Stimulated activated CD8-positive, alpha-beta memory T cell treated with anti-CD3 and anti-CD28 coated beads, Interleukin-7, amount 100 ng/mL, for 1 hour (primary cell): ENCODE results near the gene TRIM56.
"Not testable (repeated sequence)": the region's sequence is repeated elsewhere in the genome, so short reads cannot be mapped to it uniquely, and the experiment has no call there.

ENCODE experiments used
- DNase-seq, 2 donors: peaks; one replicate each; pipeline ENCODE4 v3.0.0-alpha.2; 2020; ENCODE audit warnings: low read depth in 2 of 2

Gene TRIM56

DNA sequence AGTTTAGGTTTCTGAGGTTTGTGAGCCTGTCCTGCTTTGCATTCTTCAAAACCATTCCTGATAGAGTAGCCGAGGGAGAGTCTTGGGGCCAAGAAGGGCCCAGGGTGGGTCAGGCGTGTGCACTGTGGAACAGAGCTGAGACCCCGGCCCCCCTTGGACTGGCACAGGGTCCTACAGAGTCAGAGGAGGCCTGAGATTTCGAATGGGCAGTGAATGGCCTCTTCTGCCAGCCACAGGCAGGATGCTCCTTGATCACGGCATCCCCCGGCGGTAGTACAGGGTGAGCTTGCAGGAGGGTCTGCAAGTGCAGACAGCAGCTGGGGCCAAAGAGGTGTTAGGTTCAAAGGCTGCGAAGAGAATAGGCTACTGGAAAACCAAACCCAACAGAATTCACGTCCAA is 4.6 kb downstream of the TRIM56 start:
- no peak for DNase-seq

DNA sequence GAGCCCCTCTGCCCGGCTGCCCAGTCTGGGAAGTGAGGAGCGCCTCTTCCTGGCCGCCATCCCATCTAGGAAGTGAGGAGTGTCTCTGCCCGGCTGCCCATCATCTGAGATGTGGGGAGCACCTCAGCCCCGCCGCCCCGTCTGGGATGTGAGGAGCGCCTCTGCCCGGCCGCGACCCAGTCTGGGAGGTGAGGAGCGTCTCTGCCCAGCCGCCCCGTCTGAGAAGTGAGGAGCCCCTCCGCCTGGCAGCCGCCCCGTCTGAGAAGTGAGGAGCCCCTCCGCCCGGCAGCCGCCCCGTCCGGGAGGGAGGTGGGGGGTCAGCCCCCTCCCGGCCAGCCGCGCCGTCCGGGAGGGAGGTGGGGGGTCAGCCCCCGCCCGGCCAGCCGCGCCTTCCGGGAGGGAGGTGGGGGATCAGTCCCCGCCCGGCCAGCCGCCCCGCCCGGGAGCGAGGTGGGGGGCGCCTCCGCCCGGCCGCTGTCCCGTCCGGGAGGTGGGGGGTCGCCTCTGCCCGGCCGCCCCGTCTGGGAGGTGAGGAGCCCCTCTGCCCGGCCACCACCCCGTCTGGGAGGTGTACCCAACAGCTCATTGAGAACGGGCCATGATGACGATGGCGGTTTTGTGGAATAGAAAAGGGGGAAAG is 7.1 kb downstream of the TRIM56 start:
- not testable (repeated sequence) for DNase-seq

DNA sequence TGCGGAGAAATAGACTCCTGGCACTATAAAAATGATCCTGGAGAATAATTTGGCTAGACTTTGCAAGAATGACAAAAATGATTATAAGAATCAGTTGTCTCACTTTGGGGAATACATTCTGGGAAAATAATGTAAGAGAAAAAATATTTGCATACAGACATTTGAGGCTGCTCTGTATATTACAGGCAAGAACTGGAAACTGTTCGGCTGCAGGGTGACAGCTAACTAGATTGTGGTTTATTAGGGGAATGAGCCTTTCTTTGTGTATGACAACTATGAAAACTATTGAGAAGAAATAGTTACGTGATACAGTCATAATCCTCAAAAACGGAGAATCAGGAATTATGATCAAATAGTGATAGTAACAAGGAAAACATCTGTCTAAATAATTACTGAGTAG is 8.6 kb downstream of the TRIM56 start:
- no peak for DNase-seq

DNA sequence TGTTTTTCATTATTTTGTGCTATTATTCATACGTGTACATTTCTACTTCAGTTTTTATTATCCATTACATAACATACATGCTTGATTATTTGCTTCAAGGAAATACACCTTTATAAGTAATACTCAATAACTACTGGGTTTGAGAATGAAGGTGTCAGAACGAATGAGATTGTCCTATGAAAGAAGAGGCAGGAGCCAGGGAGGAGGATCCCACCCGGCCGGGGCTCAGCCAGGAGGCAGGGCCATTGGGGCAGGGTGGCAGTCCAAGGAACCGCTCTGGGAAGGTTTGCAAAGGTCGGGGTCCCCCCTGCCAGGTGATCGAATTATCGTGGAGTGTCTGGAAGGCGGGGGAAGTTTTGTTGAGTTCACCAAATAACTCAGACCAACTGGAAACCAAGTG is 9.1 kb downstream of the TRIM56 start:
- no peak for DNase-seq

DNA sequence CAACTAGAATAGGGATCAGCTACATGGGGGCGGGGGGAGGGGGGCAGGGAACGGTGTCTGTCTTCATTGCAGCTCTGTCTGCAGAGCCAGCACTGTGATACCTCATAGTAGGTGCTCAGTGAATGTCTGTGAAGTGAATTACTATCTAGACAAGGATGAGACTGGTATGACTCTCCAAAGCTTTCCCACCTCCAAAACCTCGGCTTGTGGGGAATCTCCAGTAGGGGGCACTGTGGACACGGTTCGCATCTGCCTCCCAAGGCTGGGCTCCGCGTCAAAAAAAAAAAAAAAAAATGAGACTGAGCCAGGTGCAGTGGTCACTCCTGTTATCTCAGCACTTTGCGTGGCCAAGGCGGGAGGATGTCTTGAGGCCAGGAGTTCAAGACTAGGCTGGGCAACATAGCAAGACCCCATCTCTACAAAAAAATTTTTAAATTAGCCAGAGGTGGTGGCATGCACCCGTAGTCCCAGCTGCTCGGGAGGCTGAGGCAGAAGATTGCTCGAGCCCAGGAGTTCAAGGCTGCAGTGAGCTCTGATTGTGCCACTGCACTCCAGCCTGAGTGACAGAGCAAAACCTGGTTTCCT is 9.6 kb downstream of the TRIM56 start:
- no peak for DNase-seq

DNA sequence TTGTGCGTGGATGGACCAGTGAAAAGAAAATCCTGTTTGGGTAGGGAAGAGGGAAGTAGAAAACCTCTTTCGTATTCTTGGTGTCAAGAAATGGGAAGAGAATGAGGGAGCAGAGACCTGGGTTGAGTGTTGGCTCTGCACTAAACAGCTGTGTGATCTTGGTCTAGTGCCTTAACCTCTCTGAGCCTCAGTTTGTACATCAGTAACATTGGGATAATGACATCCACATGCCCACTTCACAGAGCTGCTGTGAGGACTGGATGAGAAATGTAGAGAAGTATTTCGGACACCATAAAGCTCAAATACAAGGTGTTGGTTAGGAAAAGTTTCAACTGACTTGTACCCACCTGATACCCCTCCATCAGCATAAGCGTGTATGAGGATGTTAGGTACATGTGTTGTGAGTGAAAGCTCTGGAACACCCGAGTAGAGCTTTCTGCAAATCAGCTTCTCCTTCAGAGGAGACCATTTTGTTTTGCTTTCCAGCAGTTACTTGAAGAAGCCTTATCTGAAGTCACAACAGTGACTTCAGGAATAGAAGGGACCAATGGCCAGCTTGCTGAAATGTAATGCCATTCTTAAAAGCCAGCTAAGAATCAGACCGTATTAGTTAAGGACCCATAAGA is 11.2 kb downstream of the TRIM56 start:
- no peak for DNase-seq

DNA sequence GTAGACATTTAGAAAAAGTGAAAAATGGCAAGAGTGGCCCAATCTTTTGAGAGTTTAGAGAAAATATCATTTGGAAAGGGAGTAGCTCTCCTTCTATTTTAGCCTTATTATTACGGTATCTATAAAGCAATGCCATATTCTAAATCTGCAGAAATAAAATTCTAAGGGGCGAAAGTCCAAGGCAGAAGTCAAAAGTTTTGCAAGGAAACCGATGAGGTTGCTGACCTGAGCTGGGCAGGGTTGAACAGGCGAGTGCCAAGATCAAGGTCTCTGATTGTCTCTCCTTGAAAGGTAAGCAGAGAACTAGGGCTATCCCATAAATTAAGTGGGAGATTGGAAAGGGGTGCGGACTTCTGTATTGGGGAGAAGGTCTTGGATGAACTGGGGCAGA is 11.7 kb downstream of the TRIM56 start:
- DNase-seq: no peak

DNA sequence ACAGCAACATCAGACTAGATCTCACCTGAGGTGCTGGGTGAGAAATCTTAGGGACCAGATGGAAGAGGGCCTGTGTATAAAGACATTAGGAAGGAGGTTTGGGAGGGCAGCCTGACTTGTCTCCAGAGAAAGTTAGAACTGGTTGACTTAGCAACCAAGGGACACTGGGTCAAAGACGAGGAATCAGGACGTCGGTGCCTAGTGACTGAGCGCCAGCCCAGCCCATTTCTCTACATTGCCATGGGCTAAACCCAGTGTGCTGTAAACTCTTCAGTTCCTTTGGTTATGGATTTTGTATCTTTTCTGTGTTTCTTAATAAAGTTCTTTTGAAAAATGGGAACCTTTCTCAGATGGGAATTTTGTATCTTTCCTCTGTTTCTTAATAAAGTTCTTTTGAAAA is 12.3 kb downstream of the TRIM56 start:
- no peak for DNase-seq

DNA sequence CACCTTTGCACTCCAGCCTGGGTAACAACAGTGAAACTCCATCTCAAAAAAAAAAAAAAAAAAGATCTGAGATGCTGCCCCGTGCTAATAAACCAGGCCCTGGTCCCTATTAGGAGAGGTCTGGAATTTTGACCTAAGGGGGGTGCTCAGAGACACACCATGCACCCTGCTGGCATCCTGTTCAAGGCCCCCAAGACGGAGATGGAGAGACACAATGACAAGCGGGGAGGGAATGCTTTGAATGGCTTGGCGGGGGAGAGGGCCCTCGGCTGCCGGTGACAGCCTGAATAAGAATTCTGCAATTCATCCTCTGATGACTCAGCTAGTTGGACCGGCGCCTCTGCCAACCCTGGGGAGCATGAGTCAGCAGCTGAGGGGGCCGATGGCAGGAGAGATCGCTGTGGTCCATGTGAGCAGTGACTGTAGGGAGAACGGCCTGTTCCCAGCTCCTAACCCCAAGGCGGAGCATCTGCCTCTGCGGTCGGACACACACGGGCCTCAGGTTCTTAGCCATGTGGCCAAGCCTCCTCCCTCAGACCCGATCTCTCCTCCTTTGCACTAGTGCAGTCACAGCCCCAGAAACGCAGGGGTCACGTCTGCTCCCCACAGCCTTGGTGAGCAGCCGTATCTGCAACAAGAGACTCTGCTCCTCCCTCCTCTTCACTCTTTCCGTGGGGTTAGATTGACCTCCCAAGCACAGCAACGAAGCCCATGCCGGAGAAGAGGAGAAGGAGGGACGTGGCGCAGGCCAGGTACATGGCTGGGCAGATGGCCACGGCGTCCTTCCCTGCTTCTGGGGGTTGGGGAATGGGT is 14.9 kb downstream of the TRIM56 start:
- DNase-seq: no peak

DNA sequence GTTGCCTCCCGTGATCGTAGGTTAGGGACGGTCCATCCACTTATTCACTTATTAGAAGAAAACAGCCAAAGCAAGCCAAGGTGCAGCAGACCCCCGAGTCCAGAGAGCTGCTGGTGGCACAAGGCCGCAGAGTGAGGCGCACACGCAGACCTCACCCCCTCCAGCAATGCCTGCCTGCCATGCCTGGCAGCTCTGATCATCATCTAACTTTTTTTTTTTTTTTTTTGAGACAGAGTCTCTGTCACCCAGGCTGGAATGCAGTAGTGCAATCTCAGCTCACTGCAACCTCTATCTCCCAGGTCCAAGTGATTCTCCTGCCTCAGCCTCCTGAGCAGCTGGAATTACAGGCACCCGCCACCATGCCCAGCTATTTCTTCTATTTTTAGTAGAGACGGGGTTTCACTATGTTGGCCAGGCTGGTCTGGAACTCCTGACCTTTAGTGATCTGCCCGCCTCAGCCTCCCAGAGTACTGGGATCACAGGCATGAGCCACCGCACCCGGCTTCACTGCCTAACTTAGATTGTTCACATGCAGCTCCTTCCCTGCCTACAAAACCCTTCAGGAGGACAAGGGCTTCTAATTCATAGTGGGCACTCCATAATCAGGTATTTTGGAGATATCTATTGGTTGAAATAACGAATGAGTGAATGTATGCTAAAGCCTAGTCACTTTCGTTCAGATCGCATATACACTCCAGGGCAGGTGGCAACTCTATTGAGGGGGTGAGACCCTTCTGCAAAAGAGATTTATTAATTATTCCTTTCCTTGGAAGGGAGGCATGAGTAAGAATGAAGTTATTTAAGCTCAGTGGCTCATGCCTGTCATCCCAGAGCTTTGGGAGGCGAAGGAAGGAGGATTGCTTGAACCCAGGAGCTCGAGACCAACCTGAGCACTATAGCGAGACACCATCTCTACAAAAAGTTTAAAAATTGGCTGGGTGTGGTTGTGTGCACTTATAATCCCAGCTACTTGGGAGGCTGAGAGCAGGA is 15.9 kb downstream of the TRIM56 start:
- DNase-seq: no peak

DNA sequence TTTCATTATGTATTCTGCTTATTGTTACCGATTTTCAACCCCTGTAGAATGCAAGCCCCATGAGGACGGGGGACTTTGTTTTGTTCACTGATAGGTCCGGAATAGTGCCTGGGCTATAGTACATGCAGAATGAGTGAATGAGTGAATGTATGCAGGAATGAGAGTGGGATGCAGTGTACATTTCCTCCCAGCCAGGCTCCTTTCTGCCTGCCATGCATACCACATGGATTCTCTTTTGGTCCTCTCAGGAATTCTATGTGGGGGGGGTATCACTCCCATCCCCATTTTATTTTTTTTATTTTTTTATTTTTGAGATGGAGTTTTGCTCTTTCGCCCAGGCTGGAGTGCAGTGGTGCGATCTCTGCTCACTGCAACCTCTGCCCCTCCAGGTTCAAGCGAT is 16.7 kb downstream of the TRIM56 start:
- DNase-seq: no peak

DNA sequence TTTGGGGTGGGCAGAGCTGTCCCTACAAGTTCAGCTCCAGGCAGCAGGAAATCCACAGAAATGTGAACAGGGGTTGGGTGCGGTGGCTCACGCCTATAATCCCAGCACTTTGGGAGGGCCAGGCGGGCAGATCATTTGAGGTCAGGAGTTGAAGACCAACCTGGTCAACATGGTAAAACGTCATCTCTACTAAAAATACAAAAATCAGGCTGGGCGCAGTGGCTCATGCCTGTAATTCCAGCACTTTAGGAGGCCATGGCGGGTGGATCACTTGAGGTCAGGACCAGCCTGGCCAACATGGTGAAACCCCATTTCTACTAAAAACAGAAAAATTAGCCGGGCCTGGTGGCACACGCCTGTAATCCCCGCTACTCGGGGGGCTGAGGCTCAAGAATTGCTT is 18.4 kb downstream of the TRIM56 start:
- DNase-seq: not testable (repeated sequence)

DNA sequence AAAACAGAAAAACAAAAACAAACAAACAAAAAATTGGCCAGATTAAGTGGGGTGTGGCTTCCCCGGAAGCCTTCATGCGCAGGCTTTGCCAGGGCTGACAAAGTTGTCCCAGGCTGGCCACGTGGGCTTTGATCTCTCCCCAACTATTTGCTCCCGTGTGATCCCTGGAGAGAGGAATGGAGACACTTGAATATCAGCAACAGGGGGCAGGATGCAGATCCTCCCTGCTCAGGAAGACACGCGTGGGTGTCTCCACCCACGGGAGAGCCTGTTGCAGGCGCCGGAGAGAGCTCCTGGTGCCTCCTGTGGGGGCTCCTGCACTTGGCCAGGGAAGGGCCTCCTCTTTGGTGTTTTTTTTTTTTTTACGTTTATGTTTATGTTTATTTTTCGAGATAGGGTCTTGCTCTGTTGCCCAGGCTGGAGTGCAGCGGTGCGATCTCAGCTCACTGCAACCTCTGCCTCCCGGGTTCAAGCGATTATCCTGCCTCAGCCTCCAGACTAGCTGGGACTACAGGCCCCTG is 19.0 kb downstream of the TRIM56 start:
- DNase-seq: no peak

DNA sequence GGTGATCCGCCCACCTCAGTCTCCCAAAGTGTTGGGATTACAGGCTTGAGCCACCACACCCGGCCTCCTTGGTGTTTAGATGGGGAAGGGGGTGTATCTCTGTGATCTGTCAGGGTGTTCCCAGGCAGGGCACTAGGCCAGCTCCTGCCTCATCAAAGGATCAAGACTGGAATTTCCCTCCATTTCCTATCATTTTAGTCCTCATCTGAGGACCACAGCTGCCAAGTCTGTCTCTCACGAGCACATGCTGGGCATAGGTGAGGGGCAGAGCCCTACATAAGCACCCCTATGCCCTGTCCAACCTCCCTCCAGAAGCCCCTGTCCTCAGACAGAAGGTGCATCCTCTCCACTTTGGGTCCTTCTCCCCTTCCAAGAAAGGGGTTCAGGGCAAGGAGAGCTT is 19.5 kb downstream of the TRIM56 start:
- no peak for DNase-seq

DNA sequence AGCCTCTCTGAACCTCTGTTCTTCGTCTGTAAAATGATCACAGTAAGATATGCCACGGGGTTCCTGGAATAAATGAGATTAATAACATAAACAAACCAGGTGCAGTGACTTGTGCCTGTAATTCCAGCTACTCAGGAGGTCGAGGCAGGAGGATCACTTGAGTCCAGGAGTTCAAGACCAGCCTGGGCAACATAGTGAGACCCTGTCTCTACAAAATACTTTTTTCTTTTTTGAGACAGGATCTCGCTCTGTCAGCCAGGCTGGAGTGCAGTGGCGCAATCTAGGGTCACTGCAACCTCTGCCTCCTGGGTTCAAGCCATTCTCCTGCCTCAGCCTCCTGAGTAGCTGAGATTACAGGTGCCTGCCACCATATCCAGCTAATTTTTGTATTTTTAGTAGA is 20.0 kb downstream of the TRIM56 start:
- DNase-seq: not testable (repeated sequence)

DNA sequence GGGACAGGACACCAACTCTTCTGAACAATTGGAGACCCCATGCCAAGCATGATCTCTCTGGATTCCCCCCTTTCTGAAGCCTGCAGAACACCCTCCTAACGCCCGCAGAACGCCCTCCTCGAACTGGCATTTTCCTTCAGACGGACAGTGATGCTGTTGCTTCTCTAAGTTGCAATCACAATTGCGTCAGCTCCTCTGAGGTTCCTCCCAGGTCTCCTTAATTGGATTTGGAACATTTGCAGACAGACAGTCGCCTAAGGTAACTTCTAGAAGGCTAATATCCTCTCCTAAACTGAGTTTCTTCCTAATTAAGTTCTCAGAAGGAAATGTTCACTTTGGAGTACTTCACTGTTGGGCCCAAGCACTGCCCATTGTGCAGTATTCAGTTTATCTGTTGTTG is 21.1 kb downstream of the TRIM56 start:
- DNase-seq: no peak

DNA sequence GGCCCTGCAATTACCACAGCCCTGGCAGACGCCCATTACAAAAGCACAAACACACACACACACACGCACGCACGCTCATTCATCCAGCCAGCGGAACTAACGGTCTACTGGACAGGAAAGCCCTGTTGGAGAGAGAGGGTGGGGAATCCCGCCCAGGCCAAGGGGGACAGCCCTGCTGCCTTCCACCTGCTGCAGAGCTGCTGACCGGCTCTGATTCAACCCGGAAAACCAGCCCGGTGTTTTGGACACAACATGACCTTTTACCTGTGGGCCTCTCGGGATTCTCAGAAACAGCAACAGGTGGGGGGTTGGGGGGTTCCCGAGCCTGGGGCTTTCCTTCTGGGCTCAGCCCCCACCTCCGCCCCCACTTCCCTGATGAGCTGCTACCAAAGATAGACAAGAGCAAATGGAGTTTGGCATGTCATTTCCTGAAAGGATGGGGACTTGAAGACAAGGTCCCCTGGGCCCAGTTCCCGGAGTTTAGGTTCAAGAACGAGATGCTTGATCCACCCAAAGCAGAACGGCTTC is 23.1 kb downstream of the TRIM56 start:
- DNase-seq: no peak

DNA sequence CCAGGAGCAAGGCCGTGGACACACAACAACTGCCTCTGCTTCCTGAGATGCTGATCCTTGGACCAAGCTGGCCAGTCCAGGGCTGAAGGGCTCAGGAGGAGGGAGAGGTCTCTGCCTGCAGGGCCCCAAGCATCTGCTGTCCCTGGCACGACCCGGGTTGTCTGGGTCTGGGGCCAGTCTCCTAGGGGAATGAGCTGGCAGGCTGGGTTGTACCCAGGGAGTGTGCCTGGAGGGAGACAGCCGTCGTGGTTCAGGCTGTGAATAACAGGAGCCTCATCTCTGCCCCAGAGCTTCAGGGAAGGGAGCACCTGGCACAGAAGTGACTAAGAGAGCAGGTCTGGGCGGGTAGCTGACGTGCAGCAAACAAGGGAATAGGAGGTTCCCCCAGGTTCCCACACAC is 23.7 kb downstream of the TRIM56 start:
- no peak for DNase-seq

DNA sequence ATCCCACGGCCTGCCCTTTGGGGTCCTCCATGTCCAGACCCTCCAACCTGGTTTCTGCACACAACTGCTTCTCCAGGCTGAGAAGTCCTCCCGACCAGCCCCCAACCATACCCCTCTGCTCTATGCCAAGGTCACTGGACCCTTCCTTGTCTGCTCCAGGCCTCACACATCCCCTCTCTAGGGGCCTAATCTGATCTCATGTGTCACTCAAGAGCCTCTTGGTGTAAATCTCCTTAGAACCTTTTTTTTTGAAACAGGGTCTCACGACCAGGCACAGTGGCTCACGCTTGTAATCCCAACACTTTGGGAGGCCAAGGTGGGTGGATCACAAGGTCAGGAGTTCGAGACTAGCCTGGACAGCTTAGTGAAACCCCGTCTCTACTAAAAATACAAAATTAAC is 24.1 kb downstream of the TRIM56 start:
- DNase-seq: no peak

DNA sequence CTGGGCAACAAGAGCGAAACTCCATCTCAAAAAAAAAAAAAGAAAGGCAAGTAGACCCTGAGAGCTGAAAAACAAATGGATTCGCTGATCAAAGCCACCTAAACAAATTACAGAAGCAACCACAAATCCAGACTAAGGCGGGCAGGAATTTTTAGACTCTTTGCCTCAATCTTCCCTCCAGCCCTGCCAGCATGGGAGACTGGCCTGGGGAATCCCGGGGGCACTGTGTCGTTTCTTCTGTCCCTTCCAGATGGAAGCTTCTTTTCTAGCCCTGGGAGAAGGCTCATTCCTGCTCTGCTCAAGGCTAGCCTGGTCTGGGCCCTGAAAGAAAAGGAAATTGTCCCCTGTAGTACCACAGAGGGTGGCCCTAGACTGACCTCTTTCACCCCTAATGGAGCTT is 26.0 kb downstream of the TRIM56 start:
- DNase-seq: no peak

DNA sequence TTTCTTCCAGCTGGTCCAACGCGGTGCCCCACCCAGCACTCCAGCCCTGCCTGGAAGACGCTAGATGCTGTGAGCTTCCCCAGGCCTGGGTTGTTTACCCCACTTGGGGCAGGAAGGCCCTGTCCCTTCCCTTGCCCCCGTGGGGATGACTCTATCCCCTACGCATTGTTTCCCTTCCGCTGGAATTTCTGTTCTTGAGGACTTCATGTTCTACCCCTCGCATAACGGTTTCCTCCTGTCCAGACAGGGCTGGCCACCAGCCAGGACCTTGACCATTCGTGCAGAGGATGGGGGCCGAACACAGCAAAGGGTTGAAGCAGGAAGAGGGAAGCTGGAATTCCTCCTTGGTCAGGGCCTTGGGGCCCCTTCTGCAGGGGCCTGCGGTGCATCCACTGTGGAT is 27.0 kb downstream of the TRIM56 start:
- DNase-seq: no peak
